NCI-H1105 treated with DMSO at 0.1 percent for 48 hours (cell line): ENCODE measurements around the gene VPS16.
"Not testable (repeated sequence)": the region's sequence is repeated elsewhere in the genome, so short reads cannot be mapped to it uniquely, and the experiment has no call there.

ENCODE experiments used
- DNase-seq: peaks from one replicate; lab custom pipeline; 2025; lab: John Stamatoyannopoulos, UW

Gene VPS16

DNA sequence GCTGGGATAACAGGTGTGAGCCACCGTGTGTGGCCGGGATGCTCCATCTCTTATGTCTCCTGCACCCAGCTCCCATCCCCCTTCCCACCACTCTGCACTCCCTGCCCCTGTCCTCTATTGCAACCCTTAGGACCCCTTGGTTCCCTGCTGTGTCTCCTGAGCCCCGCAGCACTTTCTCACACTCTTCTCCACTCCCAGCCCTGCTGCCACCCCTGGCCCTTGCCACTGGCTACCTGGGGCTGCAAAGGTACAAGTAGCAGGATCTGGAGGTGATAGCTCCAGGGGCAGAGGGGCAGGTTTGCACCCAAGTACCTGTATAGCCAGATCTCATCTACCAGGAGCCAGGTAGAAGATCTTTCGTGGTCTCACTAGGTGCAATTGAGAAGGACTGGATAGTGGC is 33.5 kb upstream of the VPS16 start:
- no peak for DNase-seq

DNA sequence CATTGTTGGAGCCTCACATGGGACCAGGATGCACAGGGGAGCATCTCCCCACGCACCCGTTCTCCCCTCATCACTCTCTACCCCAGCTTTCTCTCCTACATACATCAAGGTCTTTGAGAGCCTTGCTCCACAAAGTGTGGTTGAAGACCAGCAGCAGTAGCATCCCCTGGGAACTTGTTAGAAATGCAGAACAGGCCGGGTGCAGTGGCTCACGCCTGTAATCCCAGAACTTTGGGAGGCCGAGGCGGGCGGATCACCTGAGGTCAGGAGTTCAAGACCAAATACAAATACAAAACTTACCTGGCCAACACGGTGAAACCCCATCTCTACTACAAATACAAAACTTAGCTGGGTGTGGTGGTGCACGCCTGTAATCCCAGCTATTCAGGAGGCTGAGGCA is 32.6 kb upstream of the VPS16 start:
- DNase-seq: not testable (repeated sequence)

DNA sequence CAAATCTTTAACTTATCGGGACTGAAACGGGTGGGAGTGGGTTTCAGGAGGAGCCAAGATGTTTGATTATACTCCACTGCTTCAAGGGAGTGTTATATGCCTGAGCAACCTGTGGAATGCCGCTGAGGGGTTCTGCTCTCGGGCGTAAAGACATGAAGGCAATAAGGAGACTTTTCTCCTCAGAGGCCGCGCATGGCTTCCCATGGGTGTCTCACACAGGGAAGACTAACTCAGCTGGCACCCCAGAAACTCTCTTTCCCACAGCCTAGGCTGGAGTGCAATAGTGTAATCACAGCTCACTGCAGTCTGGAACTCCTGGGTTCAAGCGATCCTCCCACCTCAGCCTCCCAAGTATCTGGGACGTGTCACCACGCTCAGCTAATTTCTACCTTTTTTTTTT is 30.9 kb upstream of the VPS16 start:
- no peak for DNase-seq

DNA sequence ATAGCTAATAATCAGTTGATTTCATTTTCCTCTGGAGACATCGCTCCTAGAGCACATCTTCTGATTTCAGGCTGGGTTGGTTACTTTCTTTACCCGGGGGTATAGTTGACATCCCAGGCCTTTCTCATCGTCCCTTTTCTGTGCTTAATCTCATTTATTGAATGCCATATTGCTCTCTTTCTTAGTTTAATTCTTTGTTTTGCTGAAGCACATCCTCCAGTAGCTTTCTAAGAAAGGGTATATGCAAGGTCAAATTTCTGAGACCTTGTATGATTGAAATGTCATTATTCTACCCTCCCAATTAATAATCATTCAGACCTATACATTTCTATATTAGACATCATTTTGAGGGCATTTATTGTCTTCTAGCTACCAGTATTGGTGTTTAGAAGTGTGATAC is 28.4 kb upstream of the VPS16 start:
- no peak for DNase-seq

DNA sequence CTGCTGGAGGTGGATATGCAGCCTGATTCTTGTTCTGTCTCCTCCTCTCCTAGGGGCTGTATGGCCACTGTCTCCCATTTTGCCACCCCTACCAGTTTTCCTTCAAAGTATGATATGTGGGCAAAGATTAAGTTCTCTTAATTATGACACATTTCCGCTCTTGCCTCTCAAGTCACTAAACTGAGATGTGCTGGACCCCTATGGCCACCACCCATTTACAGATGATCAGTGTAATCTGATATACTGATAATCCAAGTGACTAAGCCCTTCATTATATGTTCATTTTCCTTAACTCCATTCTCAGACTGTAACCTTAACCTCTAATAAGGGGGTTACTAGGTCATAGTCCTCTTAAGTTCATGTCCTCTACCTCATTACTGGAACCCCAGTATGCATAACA is 26.5 kb upstream of the VPS16 start:
- no peak for DNase-seq

DNA sequence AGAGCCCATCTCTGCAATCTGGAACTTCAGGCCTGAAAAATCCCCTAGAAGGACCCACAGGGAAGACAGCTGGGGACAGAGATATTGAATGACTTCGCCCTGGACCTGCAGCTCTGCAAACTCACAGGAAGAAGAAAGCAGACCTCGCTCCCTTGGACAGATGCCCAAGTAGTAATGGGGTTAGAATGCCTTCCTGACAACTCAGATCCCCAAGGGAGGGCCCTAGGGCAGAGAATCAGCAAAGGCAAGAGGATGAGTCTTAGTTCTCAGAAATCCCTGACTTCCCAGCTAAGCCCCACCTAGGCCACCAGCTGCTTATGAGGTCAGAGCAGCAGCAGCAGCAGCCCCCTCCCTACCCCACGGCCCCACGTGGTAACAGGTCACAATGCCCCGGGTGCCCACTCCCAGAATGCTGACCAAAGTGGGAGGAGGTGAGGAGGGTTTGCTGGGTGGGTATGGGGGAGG is 25.9 kb upstream of the VPS16 start, which contains the start of gene C20orf141:
Gene C20orf141, plus strand, starts transcription at position 401 of the 465 bp plus-strand sequence. CDS start 198 bp downstream, outside the sequence.
- DNase-seq: no peak

DNA sequence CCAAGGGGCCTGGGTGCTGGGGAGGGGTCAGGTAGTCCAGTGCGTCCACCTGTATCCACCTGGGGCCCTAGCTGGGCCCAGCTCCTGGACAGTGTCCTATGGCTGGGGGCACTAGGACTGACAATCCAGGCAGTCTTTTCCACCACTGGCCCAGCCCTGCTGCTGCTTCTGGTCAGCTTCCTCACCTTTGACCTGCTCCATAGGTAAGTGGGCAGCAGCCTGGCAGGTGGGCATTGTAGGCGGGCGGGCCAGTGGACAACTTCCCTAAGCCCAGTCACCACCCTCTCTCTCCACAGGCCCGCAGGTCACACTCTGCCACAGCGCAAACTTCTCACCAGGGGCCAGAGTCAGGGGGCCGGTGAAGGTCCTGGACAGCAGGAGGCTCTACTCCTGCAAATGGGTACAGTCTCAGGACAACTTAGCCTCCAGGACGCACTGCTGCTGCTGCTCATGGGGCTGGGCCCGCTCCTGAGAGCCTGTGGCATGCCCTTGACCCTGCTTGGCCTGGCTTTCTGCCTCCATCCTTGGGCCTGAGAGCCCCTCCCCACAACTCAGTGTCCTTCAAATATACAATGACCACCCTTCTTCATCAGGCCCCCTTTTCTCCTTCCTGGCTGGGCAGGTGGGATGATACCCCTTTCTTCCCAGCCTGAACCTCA is 25.2 kb upstream of the VPS16 start:
- DNase-seq: no peak

DNA sequence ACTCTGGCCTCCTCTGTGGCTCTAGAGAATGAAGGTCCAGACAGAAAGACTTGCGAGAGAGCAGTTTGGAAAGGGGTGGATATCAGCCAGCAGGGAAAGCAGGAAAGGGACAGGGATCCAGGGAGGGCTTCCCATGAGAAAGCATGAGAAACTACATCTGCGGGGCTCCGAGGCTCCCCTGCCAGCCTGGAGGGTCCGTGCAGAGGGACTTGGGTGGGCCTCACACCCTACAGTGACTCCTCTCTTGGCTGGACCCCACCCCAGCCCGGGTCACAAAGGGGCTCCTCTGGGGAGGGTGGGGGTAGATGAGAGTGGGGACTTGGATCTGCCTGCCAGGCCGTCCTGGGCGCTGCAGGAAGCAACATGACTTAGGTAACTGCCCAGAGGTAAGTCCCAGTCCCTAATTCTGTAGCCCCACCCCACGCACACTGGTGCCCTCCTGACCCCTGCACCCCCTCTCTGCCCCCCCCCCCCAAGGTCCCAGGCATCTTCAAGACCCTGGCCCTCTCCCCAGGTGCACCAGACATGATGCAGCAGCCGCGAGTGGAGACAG is 24.4 kb upstream of the VPS16 start, which contains the start of gene TMEM239:
Gene TMEM239, plus strand, starts transcription at position 335 of the 553 bp plus-strand sequence. Its CDS starts 191 bp downstream, at position 526.
- no peak for DNase-seq

DNA sequence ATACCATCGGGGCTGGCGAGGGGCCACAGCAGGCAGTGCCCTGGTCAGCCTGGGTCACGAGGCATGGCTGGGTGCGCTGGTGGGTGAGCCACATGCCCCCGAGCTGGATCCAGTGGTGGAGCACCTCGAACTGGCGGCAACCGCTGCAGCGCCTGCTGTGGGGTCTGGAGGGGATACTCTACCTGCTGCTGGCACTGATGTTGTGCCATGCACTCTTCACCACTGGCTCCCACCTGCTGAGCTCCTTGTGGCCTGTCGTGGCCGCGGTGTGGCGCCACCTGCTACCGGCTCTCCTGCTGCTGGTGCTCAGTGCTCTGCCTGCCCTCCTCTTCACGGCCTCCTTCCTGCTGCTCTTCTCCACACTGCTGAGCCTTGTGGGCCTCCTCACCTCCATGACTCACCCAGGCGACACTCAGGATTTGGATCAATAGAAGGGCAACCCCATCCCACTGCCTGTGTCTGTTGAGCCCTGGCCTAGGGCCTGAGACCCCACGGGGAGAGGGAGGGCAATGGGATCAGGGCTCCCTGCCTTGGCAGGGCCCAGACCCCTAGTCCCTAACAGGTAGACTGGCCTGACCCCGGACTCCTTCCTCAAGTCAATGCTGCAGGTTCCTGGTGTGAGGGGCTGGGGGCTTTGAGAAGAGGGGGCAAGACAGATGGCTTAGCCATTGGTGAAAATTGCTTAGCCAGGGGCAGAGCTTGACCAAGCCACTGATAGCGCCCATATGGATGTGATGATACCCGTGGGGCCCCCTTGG is 23.8 kb upstream of the VPS16 start:
- DNase-seq: no peak

DNA sequence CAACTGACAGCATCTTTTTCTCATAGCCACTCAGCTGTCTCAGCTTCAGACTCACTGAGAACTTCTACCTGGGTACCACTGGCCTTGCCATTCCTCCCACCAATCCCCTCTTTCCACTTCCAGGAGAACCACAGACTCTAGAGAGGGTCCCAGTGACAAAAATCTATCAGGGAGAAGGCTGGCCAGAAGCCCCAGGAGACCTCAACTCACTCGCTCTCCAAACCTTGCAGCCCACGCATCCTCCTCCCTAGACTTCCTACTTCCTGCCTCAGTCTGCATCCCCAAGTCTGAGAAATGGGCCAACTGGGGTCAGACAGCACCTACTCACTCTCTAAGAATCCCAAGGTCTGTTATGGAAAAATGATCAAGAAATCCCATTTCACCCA is 23.2 kb upstream of the VPS16 start:
- DNase-seq: no peak

DNA sequence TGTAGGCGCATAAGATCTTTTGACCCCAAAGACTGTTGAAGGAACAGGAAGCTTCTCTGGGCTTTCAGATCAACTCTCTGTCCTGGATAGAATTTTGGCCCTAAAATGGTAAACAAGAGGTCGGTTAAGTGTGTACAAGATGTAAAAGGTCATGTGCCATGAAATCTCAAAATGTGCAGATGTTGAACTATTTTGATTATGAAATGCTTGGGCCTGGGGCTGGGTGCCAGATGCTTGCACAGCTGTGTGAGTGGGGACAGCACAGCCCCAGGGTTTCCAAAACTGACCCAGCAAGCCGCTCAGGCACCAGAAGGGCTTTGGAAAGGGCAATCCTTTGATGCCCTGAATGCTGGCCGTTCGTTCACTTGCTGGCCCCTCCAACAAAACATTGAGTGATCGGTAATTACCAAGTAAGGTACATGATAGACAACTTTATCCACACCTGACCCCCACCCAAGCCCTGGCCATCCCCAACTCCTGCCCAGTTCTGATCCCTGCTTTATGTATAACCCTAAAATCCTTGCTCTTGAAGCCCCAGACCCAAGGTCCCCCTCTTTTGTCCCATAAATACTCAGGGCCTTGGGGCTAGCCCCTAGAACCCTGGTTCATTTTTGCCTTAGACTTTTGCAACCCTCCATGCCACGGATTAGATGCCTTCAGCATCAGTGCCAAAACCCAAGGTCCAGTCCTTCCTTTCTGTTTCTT is 22.5 kb upstream of the VPS16 start:
- DNase-seq: no peak

DNA sequence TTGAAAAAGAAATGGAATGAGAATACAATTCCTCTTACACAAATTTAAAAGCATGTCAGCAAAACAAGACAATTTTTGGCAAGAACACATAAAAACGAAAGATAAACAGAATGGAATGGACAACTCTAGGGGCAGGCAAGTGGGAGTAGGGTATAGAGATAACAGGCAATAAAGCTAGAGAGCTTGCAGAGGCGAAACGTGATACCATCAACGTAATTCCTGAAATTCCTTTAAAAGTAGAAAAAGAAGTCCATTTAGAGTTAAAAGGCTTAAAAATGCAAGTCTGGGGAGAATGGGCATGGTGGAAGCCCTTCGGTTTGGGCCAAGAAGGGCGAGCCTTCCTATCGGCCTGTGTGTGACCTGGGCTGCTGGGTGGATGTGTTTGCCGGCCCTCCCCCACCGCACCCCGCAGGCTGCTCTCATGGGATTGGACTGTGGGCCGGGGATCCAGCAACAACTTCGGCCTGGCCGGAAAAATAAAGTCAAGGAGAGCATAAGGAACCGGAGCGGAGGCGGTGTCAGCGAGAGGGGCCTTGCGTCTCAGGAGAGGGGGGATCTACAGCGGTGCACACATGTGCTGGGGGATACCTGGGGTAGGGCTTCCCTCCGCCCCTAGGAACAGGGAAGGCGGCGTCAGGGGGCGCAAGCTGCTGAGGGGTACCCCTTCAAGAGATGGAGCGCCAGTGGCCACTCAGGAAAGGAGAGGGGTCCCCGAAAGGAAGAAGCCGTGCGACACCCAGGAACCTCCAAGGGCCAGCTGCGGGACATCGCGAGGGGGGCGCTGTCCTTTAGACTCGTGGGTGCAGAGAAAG is 20.3 kb upstream of the VPS16 start:
- DNase-seq: no peak

DNA sequence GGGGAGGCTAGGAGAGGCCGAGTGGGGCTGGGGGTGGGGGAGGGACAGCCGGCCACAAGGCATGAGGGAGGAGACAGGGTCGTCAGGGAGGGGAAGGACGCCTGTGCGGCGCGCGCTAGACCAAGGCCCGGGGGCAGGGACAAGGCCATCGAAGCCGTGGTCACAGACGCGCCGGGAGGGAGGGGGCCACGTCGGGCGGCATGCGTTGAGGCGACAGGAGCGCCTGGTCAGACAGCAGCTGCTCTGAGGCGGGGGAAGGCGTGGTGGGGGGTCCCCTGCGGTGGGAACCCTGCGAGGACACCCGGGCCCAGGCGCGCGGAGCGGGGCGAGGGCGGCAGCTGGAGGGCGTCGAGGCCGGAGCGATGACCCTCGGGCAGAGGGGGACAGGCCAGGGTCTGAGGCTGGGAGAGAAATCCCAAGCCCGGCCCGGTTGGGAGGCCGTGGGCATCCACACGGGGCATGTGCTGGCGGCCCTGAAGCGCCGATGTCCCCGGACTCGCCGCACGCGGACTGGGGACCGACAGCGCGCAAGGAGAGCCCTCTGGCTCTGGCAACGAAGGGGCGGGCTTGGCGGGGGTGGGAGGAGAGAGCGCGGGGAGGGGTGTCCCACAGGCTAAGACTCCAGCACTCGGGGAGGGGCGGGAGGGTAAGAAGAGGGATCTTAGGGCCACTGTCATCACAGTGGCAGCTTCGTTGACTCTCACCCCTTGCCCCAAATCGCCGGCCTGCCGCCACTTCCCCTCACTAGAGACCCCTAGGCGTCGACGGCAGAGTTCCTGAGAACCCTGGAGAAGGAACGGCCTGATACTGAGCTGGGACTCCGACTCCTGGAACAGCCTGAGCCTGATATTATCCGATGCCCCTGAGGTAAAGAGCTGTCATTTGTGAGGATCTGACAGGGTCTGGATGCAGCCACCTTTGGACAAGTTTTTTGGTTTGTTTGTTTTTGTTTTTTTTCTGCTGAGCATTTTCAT is 19.4 kb upstream of the VPS16 start:
- no peak for DNase-seq

DNA sequence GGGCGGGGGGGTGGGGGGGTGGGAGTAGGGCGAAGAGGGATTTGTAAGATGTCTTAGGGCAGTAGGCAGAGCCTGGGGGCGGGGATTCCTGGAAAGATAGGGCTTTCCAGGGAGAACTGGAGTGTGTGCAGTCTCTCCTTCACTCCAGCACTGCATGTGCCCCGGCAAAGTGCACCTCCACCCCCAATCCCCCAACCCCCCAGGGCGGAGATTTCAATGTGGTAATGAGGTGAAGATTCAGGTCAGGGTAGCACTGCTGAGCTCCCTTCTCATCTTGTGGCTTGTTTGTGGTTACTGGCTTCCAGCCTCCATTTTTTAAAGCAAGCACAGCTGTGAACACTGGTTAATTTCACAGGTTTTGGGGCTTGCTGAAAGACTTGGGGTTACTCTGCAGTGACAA is 18.5 kb upstream of the VPS16 start:
- peak; percentile 17 for DNase-seq

DNA sequence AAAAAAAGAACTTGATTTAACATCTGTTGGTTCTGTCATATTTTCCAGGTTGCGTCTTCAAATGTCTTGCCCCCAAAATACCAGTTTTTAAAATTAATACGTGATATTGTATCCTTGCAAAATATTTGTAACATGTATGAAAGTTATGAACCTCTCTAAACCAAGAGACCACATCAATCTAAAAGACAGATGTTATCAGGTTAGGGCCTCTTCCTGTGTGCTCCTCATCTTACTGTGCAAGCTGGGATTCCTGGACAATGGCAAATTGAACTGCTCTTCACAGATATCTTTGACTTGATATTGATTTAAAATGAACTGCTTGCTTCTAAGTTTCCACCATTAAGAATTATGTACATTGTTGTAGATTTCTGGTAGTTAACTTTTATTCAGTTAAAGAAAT is 14.8 kb upstream of the VPS16 start:
- DNase-seq: no peak

DNA sequence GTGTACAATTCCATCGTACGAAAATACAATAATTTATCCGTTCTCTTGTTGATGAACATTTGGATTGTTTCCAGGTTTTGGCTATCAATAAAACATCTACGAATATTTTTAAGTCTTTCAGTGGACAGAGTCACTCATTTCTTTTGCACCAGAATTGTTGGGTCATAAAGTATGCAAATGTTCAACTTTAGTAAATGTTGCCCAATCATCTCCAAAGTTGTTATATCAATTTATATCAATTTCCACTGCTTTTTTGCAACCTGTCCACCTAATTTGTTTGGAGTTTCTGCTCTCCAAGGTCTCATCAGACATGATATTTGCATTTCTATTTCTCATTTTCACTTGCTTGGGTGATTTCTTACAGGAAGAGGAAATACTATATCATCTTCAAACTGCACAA is 13.9 kb upstream of the VPS16 start:
- no peak for DNase-seq

DNA sequence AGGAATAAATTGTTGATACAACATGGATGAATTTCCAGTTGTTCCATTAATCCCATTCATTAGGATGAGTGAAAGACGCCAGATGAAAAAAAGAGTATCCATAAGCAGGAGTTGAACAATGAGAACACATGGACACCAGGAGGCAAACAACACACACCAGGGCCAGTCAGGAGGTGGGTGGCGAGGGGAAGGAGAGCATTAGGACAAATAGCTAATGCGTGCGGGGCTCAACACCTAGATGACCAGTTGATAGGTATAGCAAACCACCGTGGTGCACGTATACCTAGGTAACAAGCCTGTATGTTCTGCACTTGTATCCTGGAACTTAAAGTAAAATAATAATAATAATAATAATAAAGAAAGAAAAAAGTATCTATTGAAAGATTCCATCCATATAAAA is 11.2 kb upstream of the VPS16 start:
- DNase-seq: no peak

DNA sequence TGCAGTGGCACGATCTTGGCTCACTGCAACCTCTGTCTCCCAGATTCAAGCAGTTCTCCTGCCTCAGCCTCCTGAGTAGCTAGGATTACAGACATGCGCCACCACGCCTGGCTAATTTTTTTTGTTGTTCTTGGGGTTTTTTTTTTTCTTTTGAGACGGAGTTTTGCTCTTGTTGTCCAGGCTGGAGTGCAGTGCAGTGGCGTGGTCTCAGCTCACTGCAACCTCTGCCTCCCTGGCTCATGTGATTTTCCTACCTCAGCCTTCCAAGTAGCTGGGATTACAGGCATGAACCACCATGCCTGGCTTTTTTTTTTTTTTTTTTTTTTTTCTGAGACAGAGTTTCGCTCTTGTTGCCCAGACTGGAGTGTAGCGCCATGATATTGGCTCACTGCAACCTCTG is 9.3 kb upstream of the VPS16 start:
- DNase-seq: not testable (repeated sequence)

DNA sequence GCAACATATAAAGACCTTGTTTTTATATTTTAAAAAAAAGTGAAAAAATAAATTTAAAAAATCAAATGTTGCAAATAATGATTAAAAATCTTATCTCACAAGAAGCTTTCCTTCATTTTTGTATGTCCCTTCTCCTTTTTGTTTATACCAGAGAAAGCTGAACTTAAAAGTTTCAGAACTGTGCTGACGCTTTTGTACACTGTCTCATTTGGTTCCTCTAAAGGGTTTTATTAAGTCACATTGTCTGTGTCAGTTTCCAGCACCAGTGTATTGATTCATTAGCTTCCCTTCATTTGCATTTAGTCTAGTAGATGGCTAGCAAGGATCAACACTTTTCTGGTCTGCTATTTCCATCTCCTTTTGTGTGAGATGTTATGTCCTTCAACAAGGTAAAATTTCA is 6.8 kb upstream of the VPS16 start:
- no peak for DNase-seq

DNA sequence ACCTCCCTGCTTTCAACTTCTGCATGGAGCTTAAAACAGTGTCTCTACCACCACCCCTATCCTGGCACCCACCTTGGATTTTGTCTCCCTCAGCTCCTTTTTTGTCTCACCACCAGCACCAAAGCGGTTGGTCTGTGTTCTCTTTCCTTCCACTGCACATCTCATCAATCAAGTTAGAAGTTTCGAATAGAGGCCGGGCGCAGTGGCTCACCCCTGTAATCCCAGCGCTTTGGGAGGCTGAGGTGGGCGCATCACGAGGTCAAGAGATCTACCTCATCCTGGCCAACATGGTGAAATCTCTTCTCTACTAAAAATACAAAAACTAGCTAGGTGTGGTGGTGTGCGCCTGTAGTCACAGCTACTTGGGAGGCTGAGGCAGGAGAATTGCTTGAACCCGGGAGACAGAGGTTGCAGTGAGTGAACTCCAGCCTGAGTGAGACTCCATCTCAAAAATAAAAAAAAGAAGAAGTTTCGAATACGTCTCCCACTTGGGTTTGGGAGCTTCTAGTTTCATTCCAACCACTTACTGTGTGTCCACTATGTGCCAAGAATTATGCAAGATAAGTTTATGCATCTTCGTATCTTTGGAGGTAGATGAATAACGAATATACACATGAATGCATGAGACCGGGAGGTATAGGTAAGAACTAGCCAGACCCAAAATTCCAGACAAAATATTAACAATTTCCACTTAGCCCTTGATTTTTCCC is 6.0 kb upstream of the VPS16 start:
- DNase-seq: no peak
